Activated CD4-positive, alpha-beta memory T cell treated with anti-CD3 and anti-CD28 coated beads, Interleukin-2, amount 10 ng/mL, durations not matched to agents 7 days and 5 days (primary cell): ENCODE data around the gene MRTFA. TPM values are rescaled to one million over a fixed set of nuclear protein-coding genes. Genes with fewer than 3 reads are reported as not detected.

ENCODE experiments used
- CTCF ChIA-PET: fragments of 350-600 bp; sonication (Branson Sonifier 250); formaldehyde crosslinking; loops from one replicate; lab custom pipeline; 2021; ENCODE audit warnings: antibody characterized with exemption, inconsistent platforms; lab: Charles Lee
- POLR2A ChIA-PET: fragments of 350-600 bp; sonication (Branson Sonifier 250); formaldehyde crosslinking; loops from one replicate; lab custom pipeline; 2021; ENCODE audit warnings: antibody characterized with exemption; lab: Charles Lee
- DNase-seq: peaks from one replicate; pipeline ENCODE4 v3.0.0-alpha.2; 2020
- H3K27ac Mint-ChIP-seq: one replicate; pipeline ENCODE4 v1.8.0; 2021; ENCODE audit warnings: mild to moderate bottlenecking, mixed read lengths
- H3K27me3 Mint-ChIP-seq: one replicate; pipeline ENCODE4 v1.8.0; 2021; ENCODE audit warnings: mixed read lengths
- H3K36me3 Mint-ChIP-seq: one replicate; pipeline ENCODE4 v1.8.0; 2021; ENCODE audit warnings: low read depth, mixed read lengths
- H3K4me1 Mint-ChIP-seq: one replicate; pipeline ENCODE4 v1.8.0; 2021; ENCODE audit warnings: mixed read lengths
- H3K4me3 Mint-ChIP-seq: one replicate; pipeline ENCODE4 v1.8.0; 2021; ENCODE audit warnings: mild to moderate bottlenecking, mixed read lengths
- H3K9me3 Mint-ChIP-seq: one replicate; pipeline ENCODE4 v1.8.0; 2021; ENCODE audit warnings: mixed read lengths
- total RNA-seq, 2 experiments: library from RNA; stranded (reverse); gene quantifications; one replicate each; pipeline ENCODE4 v1.2.3, GENCODE V29; 2021

Gene MRTFA
- total RNA-seq, 2 experiments from 2014 or later: 58.5 to 61.5 TPM

- Mint-ChIP-seq H3K27me3 (no peaks in the 10 kb centered on the region), H3K36me3 (peaks cover 3% of the 10 kb centered on the region), H3K4me3 (no peak overlapping the region), H3K4me1 (peaks cover 22% of the 10 kb centered on the region), H3K9me3 (no peaks in the 10 kb centered on the region), H3K27ac (no peak overlapping the region)
- ChIA-PET CTCF (interaction anchor here (1.9 to 2.1 kb wide), 2 partner anchors 36 to 174 kb away, joined by 6 to 9 read pairs; no protein-coding TSS in a partner anchor), POLR2A (interaction anchor here (0.6 to 4.2 kb wide), 2 partner anchors 9 to 16 kb away, joined by 4 to 29 read pairs; no protein-coding TSS in a partner anchor)
- no peak for DNase-seq
These were observed 163.9 kb downstream of the MRTFA start for GRCh38 chr22:40472579-40472978.

GRCh38 chr22:40472051-40472450 is 164.5 kb downstream of the MRTFA start:
- no peak for DNase-seq
- Mint-ChIP-seq H3K27ac (no peak overlapping the region), H3K36me3 (peaks cover 3% of the 10 kb centered on the region), H3K27me3 (no peaks in the 10 kb centered on the region), H3K4me3 (no peak overlapping the region), H3K4me1 (peaks cover 22% of the 10 kb centered on the region), H3K9me3 (no peaks in the 10 kb centered on the region)
- ChIA-PET CTCF (interaction anchor here (1.6 to 2.5 kb wide), 3 partner anchors 8 to 35 kb away, joined by 4 to 11 read pairs (median 9); no protein-coding TSS in a partner anchor), POLR2A (interaction anchor here (0.6 to 4.2 kb wide), 2 partner anchors 9 to 15 kb away, joined by 4 to 29 read pairs; no protein-coding TSS in a partner anchor)

GRCh38 chr22:40469181-40469580 is 167.3 kb downstream of the MRTFA start:
- DNase-seq: no peak
- CTCF ChIA-PET: no interaction called here
- H3K4me1 Mint-ChIP-seq: peaks cover 20% of the 10 kb centered on the region
- peaks cover 5% of the 10 kb centered on the region for H3K36me3 Mint-ChIP-seq
- H3K27ac Mint-ChIP-seq: no peak overlapping the region
- H3K9me3 Mint-ChIP-seq: no peaks in the 10 kb centered on the region
- H3K4me3 Mint-ChIP-seq: no peak overlapping the region
- POLR2A ChIA-PET: no interaction called here
- no peaks in the 10 kb centered on the region for H3K27me3 Mint-ChIP-seq

GRCh38 chr22:40468616-40469015 is 167.9 kb downstream of the MRTFA start:
- Mint-ChIP-seq H3K4me1 (peaks cover 17% of the 10 kb centered on the region), H3K27me3 (no peaks in the 10 kb centered on the region), H3K4me3 (no peak overlapping the region), H3K27ac (no peak overlapping the region), H3K9me3 (no peaks in the 10 kb centered on the region), H3K36me3 (peaks cover 5% of the 10 kb centered on the region)
- CTCF ChIA-PET: interaction anchor here (1.1 kb wide), 1 partner anchor 20 kb away, joined by 5 read pairs; no protein-coding TSS in a partner anchor
- no peak for DNase-seq
- POLR2A ChIA-PET: no interaction called here

GRCh38 chr22:40466976-40467375 is 169.5 kb downstream of the MRTFA start:
- Mint-ChIP-seq H3K4me1 (peaks cover 20% of the 10 kb centered on the region), H3K27ac (no peak overlapping the region), H3K4me3 (no peak overlapping the region), H3K9me3 (no peaks in the 10 kb centered on the region), H3K36me3 (peaks cover 16% of the 10 kb centered on the region), H3K27me3 (no peaks in the 10 kb centered on the region)
- ChIA-PET POLR2A (interaction anchor here (1.2 kb wide), 1 partner anchor 170 kb away, joined by 5 read pairs; the partner anchor contains the start of gene MRTFA), CTCF (interaction anchor here (1.4 kb wide), 1 partner anchor 20 kb away, joined by 3 read pairs; no protein-coding TSS in a partner anchor)
- no peak for DNase-seq

GRCh38 chr22:40463683-40464082 is 172.8 kb downstream of the MRTFA start:
- Mint-ChIP-seq H3K4me1 (peaks cover 41% of the 10 kb centered on the region), H3K9me3 (no peaks in the 10 kb centered on the region), H3K27ac (peak overlapping the region; percentile 96), H3K27me3 (no peaks in the 10 kb centered on the region), H3K4me3 (peak overlapping the region; percentile 97), H3K36me3 (peaks cover 33% of the 10 kb centered on the region)
- DNase-seq: peak; percentile 43
- CTCF ChIA-PET: interaction anchor here (0.8 to 1.3 kb wide), 3 partner anchors 23 to 183 kb away, joined by 3 to 4 read pairs (median 4); no protein-coding TSS in a partner anchor
- POLR2A ChIA-PET: interaction anchor here (0.6 to 4.2 kb wide), 13 partner anchors 9 to 355 kb away, joined by 3 to 29 read pairs (median 4); partner anchors contain the start of gene MRTFA

GRCh38 chr22:40463017-40463631 is 173.4 kb downstream of the MRTFA start:
- H3K27ac Mint-ChIP-seq: peak overlapping the region; percentile 96
- peak overlapping the region; percentile 97 for H3K4me3 Mint-ChIP-seq
- peaks cover 47% of the 10 kb centered on the region for H3K4me1 Mint-ChIP-seq
- ChIA-PET CTCF (interaction anchor here (0.6 to 1.3 kb wide), 5 partner anchors 9 to 183 kb away, joined by 3 to 4 read pairs (median 3); no protein-coding TSS in a partner anchor), POLR2A (interaction anchor here (0.6 to 4.2 kb wide), 13 partner anchors 9 to 355 kb away, joined by 3 to 29 read pairs (median 4); partner anchors contain the start of gene MRTFA)
- peak; percentile 62 for DNase-seq
- no peaks in the 10 kb centered on the region for H3K27me3 Mint-ChIP-seq
- H3K9me3 Mint-ChIP-seq: no peaks in the 10 kb centered on the region
- peaks cover 38% of the 10 kb centered on the region for H3K36me3 Mint-ChIP-seq

GRCh38 chr22:40462195-40462984 is 174.1 kb downstream of the MRTFA start:
- Mint-ChIP-seq H3K27me3 (no peaks in the 10 kb centered on the region), H3K27ac (peak overlapping the region; percentile 96), H3K4me1 (peaks cover 54% of the 10 kb centered on the region), H3K4me3 (peak overlapping the region; percentile 97), H3K36me3 (peaks cover 44% of the 10 kb centered on the region), H3K9me3 (no peaks in the 10 kb centered on the region)
- DNase-seq: peak; percentile 40
- CTCF ChIA-PET: interaction anchor here (0.6 to 1.3 kb wide), 6 partner anchors 9 to 437 kb away, joined by 3 read pairs; no protein-coding TSS in a partner anchor
- POLR2A ChIA-PET: interaction anchor here (0.9 to 4.2 kb wide), 8 partner anchors 9 to 183 kb away, joined by 3 to 29 read pairs (median 10); partner anchors contain the start of gene MRTFA

GRCh38 chr22:40453671-40454070 is 182.8 kb downstream of the MRTFA start:
- DNase-seq: no peak
- ChIA-PET POLR2A (interaction anchor here (1.8 kb wide), 1 partner anchor 9 kb away, joined by 5 read pairs; no protein-coding TSS in a partner anchor), CTCF (interaction anchor here (0.9 to 1.0 kb wide), 2 partner anchors 9 to 17 kb away, joined by 3 to 5 read pairs; no protein-coding TSS in a partner anchor)
- no peak overlapping the region for H3K27ac Mint-ChIP-seq
- peaks cover 47% of the 10 kb centered on the region for H3K36me3 Mint-ChIP-seq
- no peaks in the 10 kb centered on the region for H3K9me3 Mint-ChIP-seq
- no peaks in the 10 kb centered on the region for H3K27me3 Mint-ChIP-seq
- H3K4me1 Mint-ChIP-seq: peaks cover 50% of the 10 kb centered on the region
- H3K4me3 Mint-ChIP-seq: no peak overlapping the region

GRCh38 chr22:40452730-40453487 is 183.6 kb downstream of the MRTFA start:
- Mint-ChIP-seq H3K27ac (no peak overlapping the region), H3K9me3 (no peaks in the 10 kb centered on the region), H3K36me3 (peaks cover 39% of the 10 kb centered on the region), H3K27me3 (no peaks in the 10 kb centered on the region), H3K4me3 (no peak overlapping the region), H3K4me1 (peaks cover 42% of the 10 kb centered on the region)
- POLR2A ChIA-PET: interaction anchor here (1.8 kb wide), 1 partner anchor 10 kb away, joined by 5 read pairs; no protein-coding TSS in a partner anchor
- DNase-seq: no peak
- CTCF ChIA-PET: interaction anchor here (0.6 to 0.9 kb wide), 2 partner anchors 9 to 539 kb away, joined by 3 read pairs; no protein-coding TSS in a partner anchor

GRCh38 chr22:40451210-40451609 is 185.3 kb downstream of the MRTFA start:
- peaks cover 44% of the 10 kb centered on the region for H3K36me3 Mint-ChIP-seq

More at GRCh38 chr22:40451210-40451609, 185.3 kb downstream of the MRTFA start:
- ChIA-PET CTCF (interaction anchor here (0.6 to 0.7 kb wide), 2 partner anchors 18 to 203 kb away, joined by 3 to 4 read pairs; no protein-coding TSS in a partner anchor), POLR2A (interaction anchor here (1.0 to 2.1 kb wide), 2 partner anchors 11 to 185 kb away, joined by 3 to 19 read pairs; partner anchors contain the start of gene MRTFA)
- H3K27me3 Mint-ChIP-seq: no peaks in the 10 kb centered on the region
- H3K27ac Mint-ChIP-seq: peak overlapping the region; percentile 64
- H3K4me1 Mint-ChIP-seq: peaks cover 36% of the 10 kb centered on the region
- peak; percentile 31 for DNase-seq
- peak overlapping the region; percentile 44 for H3K4me3 Mint-ChIP-seq
- no peaks in the 10 kb centered on the region for H3K9me3 Mint-ChIP-seq
